ENCODE data around the gene INPP5E.

GRCh38 chr9:136464241-136464640 is 24.6 kb upstream of the INPP5E start:
- TF ChIP-seq POLR2AphosphoS5 (IDR thresholded peaks at IDR 0.05; ENCODE audit: low read depth, low read length) (no peak), TAF1 (IDR thresholded peaks at IDR 0.05; ENCODE audit: borderline replicate concordance, insufficient read depth, low read length) (no peak), REST (IDR thresholded peaks at IDR 0.05; ENCODE audit: insufficient read depth in 1 of 2, low read depth in 2 of 2, low read length in 2 of 2) (no peak)
